Lung (tissue), 12 donors: ENCODE data around the gene SPRYD4. TPM values are rescaled to one million over a fixed set of nuclear protein-coding genes. Genes with fewer than 3 reads are reported as not detected.
A peak's percentile ranks its signal among the peaks of the same experiment; 100 is the strongest.
"Not testable (repeated sequence)": the region's sequence is repeated elsewhere in the genome, so short reads cannot be mapped to it uniquely, and the experiment has no call there.

Source experiments
- ATAC-seq: fragments of 200-7000 bp; cut with Tn5 transposase; one replicate; pipeline ENCODE4 v1.9.1; 2020; ENCODE audit warnings: moderate number of reproducible peaks; ENCODE audit not compliant: insufficient read depth, low FRiP score
- DNase-seq, 3 donors: peaks; one replicate each; pipeline ENCODE4 v3.0.0-alpha.2; 2013 to 2017
- H3K27ac ChIP-seq, 2 donors: one replicate each; pipeline ENCODE4 v1.5.1; 2013; ENCODE audit warnings: mild to moderate bottlenecking in 2 of 2, moderate library complexity in 2 of 2, control low read depth in 1 of 2, inconsistent platforms in 1 of 2, low read depth in 1 of 2, low read length in 1 of 2
- H3K27me3 ChIP-seq, 3 donors: one replicate each; pipeline ENCODE4 v1.5.1; 2013; ENCODE audit warnings: low read length in 2 of 3; ENCODE audit not compliant: control insufficient read depth in 3 of 3, insufficient read depth in 3 of 3
- H3K36me3 ChIP-seq, 4 donors: one replicate each; pipeline ENCODE4 v1.5.1; 2013; ENCODE audit warnings: low read length in 4 of 4, mild to moderate bottlenecking in 1 of 4, moderate library complexity in 1 of 4; ENCODE audit not compliant: control insufficient read depth in 4 of 4, insufficient read depth in 4 of 4
- H3K4me1 ChIP-seq, 5 donors: one replicate each; pipeline ENCODE4 v1.5.1; 2013; ENCODE audit warnings: low read length in 5 of 5, mild to moderate bottlenecking in 2 of 5, moderate library complexity in 1 of 5; ENCODE audit not compliant: control insufficient read depth in 5 of 5, insufficient read depth in 5 of 5
- H3K4me3 ChIP-seq: one replicate; pipeline ENCODE4 v1.5.1; 2013; ENCODE audit warnings: mild to moderate bottlenecking, control low read depth, moderate library complexity
- H3K9ac ChIP-seq, 2 donors: one replicate each; pipeline ENCODE4 v1.5.1; 2013; ENCODE audit warnings: low read length in 2 of 2, control low read depth in 1 of 2; ENCODE audit not compliant: insufficient read depth in 1 of 2
- H3K9me3 ChIP-seq, 4 donors: one replicate each; pipeline ENCODE4 v1.5.1; 2013; ENCODE audit warnings: low read length in 3 of 4, mild to moderate bottlenecking in 1 of 4, moderate library complexity in 1 of 4; ENCODE audit not compliant: control insufficient read depth in 4 of 4, insufficient read depth in 3 of 4
- WGBS, 2 donors: extraction: QIAGEN DNeasy Blood & Tissue Kit; methylation state at CpG; one replicate each; pipeline ENCODE4 v1.1.7; 2013; 5-methylcytosine and 5-hydroxymethylcytosine counted together
- polyA plus RNA-seq, 2 donors: library from polyadenylated mRNA; stranded (reverse); fragments of 200-250 nt; gene quantifications; one replicate each; pipeline ENCODE4 v1.2.1, GENCODE V29; 2013
- total RNA-seq, 2 donors: library from RNA; depleted of rRNA in 1 of 2; stranded (reverse); fragments of >200 nt in 1 of 2; gene quantifications; one replicate each; pipeline ENCODE4 v1.2.1, GENCODE V29; 2014 to 2021
- TF ChIP-seq, protein P1 (sequence below): IDR thresholded peaks from 2 replicates; pipeline ENCODE4 v1.5.1; 2012; ENCODE audit warnings: mild to moderate bottlenecking; ENCODE audit errors: control extremely low read depth, extremely low read depth
- donor health status: control.
- donor health status: control.
- donor health status: Bipolar disorder and iron deficiency.
- donor health status: healthy.
- donor health status: DM: yes; HTN: yes; CAD: no.

SPRYD4 gene
- total and polyA plus RNA-seq, 4 donors = 2.0 to 3.4 (median 2.3) TPM

DNA sequence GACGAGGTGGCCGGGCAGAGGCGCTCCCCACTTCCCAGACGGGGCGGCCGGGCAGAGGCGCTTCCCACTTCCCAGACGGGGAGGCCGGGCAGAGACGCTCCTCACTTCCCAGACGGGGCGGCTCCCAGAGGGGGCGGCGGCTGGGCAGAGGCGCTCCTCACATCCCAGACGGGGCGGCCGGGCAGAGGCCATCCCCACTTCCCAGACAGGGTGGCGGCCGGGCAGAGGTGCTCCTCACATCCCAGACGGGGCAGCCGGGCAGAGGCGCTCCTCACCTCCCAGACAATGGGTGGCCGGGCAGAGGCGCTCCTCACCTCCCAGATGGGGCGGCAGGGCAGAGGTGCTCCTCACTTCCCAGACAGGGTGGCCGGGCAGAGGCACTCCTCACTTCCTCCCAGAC, 26.1 kb downstream of the SPRYD4 start:
- DNase-seq, H3K36me3 ChIP-seq, H3K27ac ChIP-seq, H3K9ac ChIP-seq, H3K9me3 ChIP-seq, H3K4me3 ChIP-seq, H3K4me1 ChIP-seq, ATAC-seq: not testable (repeated sequence)
- H3K27me3 ChIP-seq = peaks cover 0 to 16% (median 9%) of the 10 kb centered on the region in 3 donors
- 96 to 97% methylated on average over 20 to 27 of the region's 27 CpGs for WGBS, 2 donors

DNA sequence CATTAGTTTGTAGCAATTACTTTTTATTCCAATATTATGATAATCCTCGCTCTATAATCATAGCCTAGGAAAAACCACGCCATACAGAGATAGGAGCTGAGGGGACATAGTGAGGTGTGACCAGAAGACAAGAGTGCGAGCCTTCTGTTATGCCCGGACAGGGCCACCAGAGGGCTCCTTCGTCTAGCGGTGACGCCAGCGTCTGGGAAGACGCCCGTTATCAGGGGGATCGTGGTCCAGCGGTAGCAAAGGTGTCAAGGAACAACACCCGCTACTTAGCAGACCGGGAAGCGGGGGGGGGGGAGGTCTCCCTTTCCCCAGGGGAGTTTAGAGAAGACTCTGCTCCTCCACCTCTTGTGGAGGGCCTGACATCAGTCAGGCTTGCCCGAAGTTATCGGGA, 28.3 kb downstream of the SPRYD4 start:
- 2 to 16% methylated on average over 11 to 17 of the region's 17 CpGs for WGBS, 2 donors
- not testable (repeated sequence) for H3K36me3 ChIP-seq, H3K4me3 ChIP-seq, H3K9me3 ChIP-seq, H3K4me1 ChIP-seq, H3K27ac ChIP-seq, ATAC-seq, H3K27me3 ChIP-seq, H3K9ac ChIP-seq
- DNase-seq = peak in 2 of 3 donors; percentile 42 to 55
- TF ChIP-seq, protein P1, sequence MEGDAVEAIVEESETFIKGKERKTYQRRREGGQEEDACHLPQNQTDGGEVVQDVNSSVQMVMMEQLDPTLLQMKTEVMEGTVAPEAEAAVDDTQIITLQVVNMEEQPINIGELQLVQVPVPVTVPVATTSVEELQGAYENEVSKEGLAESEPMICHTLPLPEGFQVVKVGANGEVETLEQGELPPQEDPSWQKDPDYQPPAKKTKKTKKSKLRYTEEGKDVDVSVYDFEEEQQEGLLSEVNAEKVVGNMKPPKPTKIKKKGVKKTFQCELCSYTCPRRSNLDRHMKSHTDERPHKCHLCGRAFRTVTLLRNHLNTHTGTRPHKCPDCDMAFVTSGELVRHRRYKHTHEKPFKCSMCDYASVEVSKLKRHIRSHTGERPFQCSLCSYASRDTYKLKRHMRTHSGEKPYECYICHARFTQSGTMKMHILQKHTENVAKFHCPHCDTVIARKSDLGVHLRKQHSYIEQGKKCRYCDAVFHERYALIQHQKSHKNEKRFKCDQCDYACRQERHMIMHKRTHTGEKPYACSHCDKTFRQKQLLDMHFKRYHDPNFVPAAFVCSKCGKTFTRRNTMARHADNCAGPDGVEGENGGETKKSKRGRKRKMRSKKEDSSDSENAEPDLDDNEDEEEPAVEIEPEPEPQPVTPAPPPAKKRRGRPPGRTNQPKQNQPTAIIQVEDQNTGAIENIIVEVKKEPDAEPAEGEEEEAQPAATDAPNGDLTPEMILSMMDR = peak; percentile 4

DNA sequence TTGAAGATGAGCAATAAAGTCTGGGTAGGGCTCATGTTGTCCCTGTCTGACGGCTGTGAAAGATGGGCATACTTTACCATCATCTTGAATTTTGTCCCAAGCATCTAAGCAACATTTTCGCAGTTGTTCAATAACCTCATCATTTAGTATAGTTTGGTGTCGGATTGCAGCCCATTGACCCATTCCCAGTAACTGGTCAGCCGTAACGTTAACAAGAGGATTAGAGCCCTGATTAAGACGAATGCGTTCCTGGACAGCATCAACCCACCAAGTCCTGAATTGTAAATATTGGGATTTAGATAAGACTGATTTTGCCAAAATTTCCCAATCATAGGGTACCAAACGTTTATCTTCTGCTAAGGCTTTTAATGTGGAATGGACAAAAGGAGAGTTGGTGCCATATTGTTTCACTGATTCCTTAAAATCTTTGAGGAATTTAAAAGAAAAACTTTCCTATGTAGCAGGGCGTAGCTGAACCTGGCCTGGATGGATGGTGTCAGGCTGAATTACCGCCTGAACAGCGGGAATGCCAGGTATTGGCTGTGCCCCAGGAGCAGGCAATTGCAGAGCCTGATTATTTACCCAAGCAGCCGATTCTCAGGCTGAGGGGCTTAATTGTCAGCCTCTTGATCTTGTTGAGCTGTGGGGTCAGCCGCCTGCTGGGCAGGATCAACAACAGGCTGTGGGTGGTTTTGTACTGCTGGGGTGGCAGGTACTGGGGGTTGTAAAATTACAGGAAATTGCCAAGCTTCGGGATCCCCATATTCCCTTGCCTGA, 29.9 kb downstream of the SPRYD4 start:
- not testable (repeated sequence) for H3K4me1 ChIP-seq, H3K27me3 ChIP-seq, H3K27ac ChIP-seq, H3K9ac ChIP-seq, H3K36me3 ChIP-seq, H3K4me3 ChIP-seq, ATAC-seq, H3K9me3 ChIP-seq, DNase-seq
- WGBS, 2 donors = 76 to 77% methylated on average over 14 of the region's 14 CpGs

DNA sequence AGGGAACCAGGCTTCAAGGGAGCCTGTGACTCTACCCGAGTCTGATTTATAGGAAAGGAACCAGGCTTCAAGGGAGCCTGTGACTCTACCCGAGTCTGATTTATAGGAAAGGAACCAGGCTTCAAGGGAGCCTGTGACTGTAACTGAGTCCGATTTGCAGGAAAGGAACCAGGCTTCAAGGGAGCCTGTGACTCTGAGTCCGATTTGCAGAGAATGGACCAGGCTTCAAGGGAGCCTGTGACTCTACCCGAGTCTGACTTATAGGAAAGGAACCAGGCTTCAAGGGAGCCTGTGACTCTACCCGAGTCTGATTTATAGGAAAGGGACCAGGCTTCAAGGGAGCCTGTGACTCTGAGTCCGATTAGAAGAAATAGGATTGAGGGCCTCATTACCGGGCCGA, 31.1 kb downstream of the SPRYD4 start:
- H3K27me3 ChIP-seq = not testable (repeated sequence)

DNA sequence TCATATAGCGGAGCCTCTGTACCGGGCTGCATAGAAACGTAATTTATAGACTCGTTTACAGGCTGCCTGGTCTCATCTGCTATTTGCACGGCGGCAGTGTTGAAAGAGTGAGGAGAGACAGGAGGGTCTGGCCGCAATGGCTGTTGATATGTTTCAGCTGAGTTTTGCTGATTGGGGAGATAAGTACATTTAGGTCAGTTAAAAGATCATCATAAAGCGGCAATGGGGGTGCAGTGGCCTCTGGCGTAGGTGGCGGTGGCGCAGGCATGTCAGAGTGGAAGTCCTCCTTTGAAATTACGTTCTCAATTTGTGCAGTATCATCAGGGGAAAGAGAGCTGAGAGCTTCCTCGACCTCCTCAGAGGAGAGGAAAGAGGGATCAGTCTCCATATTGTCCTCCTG, 31.5 kb downstream of the SPRYD4 start:
- H3K4me1 ChIP-seq, H3K27me3 ChIP-seq, H3K9me3 ChIP-seq, H3K36me3 ChIP-seq, H3K9ac ChIP-seq, H3K4me3 ChIP-seq, H3K27ac ChIP-seq, DNase-seq, ATAC-seq: not testable (repeated sequence)
- 86 to 88% methylated on average over 13 of the region's 13 CpGs for WGBS, 2 donors

More for the DNA sequence above, 31.1 kb downstream of the SPRYD4 start:
- H3K4me1 ChIP-seq, H3K36me3 ChIP-seq, ATAC-seq, H3K9me3 ChIP-seq, H3K4me3 ChIP-seq, DNase-seq, H3K9ac ChIP-seq, H3K27ac ChIP-seq: not testable (repeated sequence)
- WGBS, 2 donors = 82 to 88% methylated on average over 9 of the region's 9 CpGs
